GM12892 (cell line): Measurements from ENCODE around the gene NPM1.
"Not testable (repeated sequence)": the region's sequence is repeated elsewhere in the genome, so short reads cannot be mapped to it uniquely, and the experiment has no call there.

Source experiments
- POLR2A ChIP-seq: IDR thresholded peaks from 2 replicates; pipeline ENCODE4 v1.6.1; 2011; ENCODE audit warnings: low read depth, low read length, control low read depth
- POLR2AphosphoS5 ChIP-seq: IDR thresholded peaks from 2 replicates; pipeline ENCODE4 v1.6.1; 2011; ENCODE audit warnings: low read depth, low read length, control low read depth
- TAF1 ChIP-seq: IDR thresholded peaks from 2 replicates; pipeline ENCODE4 v1.6.1; 2011; ENCODE audit warnings: low read depth, mild to moderate bottlenecking, control low read depth, low read length, borderline replicate concordance

- not testable (repeated sequence) for TF ChIP-seq POLR2AphosphoS5, POLR2A, TAF1
These were observed 15.1 kb downstream of the NPM1 start for GRCh38 chr5:171402751-171403150.
